Measurements from ENCODE around the gene JADE2.
"Not testable (repeated sequence)": the region's sequence is repeated elsewhere in the genome, so short reads cannot be mapped to it uniquely, and the experiment has no call there.

JADE2 gene

DNA sequence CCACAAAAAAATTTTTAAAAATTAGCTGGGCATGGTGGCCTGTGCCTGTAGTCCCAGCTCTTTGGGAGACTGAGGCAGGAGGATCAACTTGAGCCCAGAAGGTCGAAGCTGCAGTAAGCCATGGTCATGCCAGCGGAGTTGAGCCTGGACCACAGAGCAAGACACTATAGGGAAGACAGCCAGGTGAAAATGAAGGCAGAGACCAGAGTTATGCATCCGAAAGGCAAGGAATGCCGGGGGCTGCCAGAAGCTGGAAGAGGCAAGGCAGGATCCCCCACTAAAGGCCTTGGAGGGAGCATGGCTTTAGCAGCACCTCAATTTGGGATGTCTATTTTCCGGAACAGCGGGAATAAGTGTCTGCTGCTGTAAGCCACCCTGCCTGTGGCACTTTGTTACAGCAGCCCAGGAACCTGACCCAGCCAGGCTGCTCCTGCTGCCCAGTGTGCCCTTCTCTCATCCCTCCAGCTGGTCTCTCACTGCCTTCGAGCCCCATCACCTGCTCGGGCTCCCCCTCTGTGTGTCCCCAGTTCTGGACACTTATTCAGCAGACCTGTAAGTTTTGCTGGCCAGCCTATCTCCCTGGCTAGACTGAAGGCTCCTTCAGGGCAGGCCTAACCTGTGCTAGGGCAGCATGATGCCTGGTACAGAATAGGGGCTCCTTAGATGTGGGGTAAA, 16.8 kb upstream of the JADE2 start:
- no peak for DNase-seq

DNA sequence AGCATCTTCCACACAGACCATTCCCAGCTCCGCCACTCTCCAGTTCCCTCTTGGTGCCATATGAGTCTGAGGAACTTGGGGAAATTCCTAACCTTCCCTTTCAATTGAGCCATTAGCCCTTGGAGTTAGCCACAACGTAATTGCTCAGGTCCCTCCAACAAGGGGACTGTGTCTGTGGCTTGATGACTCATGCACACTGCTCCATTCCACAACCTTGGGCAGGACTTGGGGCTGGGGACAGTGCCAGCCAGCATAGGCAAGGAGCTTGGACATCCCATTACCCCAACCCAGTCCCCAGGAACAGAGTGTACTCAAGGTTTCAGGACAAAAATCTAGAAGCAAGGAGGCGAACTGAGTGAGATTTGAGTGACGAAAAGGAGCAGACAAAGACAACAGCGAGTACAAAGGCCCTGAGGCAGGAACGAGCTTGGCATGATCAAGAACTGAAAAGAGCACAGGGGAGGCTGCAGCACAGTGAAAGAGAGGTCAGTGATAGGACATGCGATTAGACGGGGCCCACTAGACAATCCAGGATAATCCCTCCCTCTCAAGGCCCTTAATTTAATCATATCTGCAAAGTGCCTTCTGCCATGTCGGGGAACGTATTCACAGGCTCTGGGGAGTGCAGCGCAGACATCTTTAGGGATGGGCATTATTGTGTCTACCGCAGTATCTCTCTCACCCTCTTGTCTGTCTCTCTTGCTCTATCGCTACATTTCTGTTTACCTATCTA, 16.0 kb upstream of the JADE2 start:
- DNase-seq: no peak

DNA sequence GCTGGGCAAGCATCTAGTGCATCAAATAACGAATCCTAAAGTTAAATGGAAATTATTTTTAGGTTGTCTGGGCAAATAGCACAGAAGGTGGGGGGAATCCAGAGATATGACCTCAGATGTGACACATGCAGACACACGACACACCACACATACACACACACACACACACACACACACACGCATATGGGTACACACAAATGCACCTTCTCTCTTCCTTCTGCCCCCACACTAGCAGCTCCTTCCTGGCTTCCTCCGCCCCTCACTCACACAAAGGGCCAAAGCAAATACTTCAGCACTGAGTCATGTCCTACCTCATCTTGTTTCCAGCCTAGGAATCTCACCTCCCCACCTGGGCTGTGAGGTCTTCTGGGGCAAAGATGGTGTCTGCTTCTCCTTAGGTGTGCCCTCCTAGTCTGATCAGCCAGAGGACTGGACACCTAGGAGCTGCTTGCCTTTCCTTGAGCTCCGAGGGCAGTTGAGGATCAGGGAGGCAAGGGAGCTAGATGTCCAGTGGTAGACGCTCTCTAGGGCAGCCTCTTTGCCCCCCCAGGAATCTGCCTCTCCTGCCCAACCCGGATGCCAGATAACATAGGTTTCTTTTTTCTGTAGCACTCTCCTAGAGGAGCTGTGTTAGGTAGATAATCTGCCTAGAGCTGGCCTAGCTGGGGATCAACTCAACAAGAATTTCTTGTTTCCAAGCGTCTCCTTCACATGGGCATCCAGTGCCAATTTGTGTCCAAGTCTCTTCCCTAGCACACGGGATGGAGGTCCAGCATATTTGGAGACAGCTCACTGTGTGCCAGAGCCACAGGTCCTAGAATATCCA, 14.3 kb upstream of the JADE2 start:
- no peak for DNase-seq

DNA sequence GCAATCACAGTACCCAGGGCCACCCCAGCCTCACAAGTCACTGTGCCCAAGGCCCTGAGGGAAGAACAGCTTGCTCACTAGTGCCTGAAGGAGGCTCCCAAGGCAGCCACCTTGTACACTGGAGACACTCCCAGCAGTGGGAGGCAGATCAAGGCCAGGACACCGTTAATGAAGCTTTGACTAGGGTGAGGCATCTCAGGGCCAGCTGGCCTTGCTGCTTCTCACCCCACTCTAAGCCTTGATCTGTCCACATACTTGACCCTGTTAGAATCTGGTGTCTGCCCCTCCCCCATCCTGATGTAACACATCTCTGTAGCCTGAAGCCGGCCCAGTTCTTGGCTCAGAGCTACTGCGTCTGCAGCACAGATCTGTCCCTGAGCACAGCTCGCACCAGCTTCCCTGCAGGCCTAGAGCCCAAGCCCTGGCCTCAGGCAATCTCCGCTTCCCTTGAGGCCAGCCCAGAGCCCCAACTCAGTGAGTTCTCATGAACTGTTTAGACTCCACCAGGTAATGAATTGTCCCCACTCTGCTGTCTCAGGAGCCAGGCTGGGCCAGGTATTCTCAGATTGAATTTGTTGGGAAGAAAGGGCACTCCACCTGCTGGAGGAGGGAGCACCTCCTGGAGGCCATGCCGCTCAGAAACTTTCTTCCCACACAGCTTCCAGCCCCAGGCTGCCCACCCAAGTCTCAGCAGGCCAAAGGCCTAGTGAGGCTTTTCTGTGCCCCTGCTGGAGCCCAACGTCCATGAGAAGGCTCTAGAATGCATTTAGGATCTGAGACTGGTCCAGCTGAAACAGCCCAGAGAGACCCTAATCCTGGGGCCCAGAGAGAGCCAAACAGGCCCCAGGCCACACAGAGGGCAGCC, 13.4 kb upstream of the JADE2 start:
- no peak for DNase-seq

DNA sequence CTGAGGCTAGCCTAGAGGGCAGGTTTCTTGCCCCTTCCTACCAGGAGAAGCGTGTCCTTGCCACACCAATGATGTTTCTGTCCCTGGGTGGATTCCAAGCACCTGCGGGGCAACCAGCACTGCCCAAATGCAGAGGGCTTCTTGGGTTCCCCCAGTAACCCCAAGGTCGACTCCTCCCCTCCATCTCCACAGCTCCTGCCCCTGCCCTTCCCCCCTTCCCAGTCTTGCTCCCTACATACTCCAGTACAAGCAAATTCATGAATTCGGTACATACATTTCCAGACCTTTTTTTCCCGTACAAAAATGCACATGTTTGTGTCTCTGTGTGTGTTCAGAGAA, 12.8 kb upstream of the JADE2 start:
- DNase-seq: no peak

DNA sequence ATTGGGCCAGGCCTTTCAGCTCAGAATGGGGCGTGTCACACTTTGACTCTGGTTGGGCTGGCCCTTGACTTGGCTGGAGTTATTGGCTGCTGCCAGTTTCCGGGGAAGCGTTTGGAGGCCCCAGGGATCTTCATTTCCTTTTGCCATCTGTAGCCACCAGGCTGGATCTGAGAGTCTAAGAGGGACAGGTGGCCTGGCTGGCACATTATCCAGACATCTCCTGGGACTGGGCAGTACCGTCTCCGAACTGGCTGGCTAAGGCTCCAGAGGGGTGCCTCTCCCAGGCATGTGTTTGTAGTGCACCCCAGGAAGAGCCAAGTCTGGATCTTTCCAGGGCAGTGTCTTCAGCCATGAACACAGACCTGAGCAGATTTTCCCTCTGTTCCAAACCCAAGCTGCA, 9.7 kb upstream of the JADE2 start:
- DNase-seq: no peak

DNA sequence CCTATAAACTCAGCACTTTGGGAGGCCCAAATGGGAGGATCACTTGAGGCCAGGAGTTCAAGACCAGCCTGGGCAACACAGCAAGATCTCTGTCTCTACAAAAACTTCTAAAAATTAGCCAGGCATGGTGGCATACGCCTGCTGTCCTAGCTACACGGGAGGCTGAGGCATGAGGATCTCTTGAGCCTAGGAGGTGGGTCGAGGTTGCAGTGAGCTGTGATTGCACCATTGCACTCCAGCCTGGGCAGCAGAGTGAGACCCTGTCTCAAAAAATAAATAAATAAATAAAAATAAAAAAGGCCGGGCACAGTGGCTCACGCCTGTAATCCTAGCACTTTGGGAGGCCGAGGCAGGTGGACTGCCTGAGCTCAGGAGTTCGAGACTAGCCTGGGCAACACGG, 8.5 kb upstream of the JADE2 start:
- DNase-seq: not testable (repeated sequence)

DNA sequence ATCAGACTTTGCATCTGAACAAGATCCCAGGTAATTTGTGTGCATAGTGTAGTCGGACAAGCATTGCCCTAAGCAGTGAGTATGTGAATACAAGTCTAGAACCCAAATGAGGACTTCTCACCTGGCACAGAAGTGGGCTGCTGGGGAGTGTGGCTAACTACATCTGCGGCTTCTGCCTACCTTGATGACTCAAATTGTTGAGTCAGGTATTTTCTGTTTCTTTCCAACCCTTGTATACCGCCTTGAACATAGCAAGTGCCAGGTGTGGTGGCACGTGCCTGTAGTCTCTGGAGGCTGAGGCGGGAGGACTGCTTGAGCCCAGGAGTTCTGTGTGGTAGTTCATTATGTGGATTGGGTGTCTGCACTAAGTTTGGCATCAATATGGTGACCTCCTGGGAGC, 7.9 kb upstream of the JADE2 start:
- no peak for DNase-seq

DNA sequence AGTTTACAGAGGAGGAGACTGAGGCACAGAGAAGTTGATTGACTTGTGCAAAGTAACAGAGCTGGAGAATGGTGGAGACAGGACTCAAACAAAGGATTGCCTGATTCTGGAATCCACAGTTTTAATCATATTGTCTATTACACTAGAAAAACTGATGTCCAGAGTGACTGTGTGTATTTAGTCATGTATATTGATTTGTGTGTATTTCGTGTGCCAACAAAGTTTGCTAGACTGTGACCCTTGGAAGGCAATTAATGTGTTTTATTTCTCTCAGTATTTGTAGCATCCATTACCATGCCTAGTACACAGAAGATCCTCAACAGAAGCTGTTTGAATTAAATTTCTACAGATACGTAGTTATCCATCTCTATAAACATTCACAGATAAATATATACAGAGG, 5.5 kb upstream of the JADE2 start:
- no peak for DNase-seq

DNA sequence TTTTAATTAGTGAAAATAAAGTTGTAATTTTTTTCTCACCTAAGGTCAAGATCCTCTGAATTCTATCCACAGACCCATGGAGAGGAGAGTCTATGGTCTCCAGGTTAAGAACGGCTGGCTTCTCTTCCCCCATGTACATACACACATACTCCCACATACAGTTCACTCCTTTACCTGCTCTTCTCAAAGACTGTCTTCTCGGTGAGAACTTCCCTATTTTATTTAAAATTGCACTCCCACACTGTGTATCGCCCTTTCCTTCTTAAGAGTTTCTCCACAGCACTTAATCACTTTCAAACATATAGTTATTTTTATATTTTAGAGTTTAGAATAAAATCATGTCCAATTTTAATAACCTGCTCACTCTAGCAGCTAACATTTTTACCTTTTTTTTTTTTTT, 3.6 kb upstream of the JADE2 start:
- no peak for DNase-seq

DNA sequence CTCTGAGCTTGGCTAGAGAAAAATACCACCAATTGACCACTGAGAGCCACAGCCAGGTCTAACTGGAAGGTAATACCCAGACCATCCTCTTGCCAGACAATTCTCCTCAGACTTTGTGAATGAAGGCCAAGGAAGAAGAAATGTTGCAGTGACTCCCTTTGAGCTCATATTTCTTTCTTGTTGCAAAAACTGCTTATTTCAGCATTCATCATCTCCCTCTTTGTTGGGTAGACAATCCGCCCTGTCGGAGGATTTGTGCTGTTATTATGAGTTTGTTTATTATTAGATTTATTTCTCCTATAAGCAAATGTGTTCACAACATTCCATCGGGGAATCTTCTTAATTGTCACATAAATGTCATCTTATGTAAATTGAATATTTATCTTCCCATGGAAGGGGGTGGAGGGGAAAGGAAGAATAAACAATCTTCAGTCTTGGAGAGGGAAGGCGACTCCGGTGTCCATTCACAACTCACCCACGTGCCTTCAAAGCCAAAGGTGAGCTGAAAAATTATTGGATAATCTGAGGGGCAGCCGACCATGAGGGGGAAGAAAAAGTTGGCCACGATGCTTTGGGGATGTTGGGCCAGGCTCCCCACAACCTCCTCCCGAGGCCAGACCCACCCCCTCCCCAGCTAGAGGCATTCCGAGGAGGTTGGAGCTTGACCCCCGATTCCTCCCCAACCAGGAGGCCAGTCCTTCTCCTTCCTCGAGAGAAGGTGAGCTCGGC, 1.8 kb upstream of the JADE2 start:
- no peak for DNase-seq

DNA sequence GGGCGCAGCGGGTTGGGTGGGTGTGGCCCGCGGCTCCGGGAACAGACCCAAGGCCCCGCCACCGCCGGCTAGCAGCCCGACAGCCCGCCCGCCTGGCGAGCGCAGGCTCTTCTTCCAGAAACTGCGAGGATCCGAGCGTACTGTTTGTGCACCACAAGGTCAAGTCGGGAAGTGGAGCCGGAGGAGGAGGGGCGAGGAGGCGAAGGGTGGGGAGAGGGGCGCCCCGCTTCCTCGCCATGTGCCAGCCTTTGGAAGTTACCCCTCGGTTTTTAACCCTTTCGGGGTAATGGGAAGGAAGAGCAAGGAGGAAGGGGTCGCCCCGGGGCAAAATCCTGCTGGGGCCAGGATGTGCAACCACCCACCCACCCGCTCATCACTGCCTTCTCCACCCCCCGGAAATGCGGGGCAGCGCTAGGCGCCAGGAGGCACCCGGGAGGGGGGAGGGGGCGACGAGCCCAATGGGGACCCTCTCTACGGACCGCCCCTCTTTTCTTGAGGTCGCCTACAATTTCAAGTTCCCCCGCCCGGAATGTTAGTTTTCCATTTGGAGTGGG, 1.1 kb upstream of the JADE2 start:
- DNase-seq: peak; percentile 9

DNA sequence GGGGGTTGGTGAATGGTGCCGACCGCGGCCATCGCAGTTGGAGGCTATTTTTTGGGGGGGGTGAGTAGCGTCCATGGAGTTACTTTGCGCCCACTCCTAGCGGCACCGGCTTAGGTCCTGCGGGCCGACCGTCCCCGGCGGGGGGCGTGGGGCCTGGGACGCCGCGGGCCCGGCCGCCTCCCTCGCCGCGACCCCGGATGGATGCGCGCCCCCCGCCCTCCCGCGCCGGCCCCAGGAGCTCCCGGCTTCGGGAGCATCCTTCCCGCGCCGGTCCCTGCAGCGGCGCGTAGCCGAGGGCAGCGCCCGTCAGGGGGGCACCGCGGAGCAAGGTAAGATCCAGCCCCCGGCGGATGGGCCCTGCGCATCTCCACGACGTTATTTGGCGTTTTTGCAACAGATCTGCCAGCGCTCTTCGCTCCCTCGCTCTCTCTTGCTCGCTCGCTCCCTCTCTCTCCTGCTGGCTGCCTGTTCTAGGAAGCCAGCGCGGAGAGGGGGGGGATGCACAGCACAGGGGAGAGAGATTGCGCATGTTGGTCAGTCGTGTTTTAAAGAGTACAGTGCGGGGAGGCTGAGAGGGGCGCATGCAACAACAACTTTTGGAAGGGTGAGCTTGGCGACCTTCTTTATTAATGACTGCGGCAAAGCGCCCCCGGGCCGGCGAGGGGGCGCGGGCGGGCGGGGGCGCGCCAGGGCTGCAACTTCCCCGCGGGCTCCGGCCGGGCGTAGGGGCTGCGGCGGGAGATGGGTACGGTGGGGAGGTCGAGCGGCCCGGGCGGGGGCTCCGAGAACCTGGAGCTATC, 413 bp downstream of the JADE2 start:
- peak in 1 of 2 experiments; percentile 26 for DNase-seq

DNA sequence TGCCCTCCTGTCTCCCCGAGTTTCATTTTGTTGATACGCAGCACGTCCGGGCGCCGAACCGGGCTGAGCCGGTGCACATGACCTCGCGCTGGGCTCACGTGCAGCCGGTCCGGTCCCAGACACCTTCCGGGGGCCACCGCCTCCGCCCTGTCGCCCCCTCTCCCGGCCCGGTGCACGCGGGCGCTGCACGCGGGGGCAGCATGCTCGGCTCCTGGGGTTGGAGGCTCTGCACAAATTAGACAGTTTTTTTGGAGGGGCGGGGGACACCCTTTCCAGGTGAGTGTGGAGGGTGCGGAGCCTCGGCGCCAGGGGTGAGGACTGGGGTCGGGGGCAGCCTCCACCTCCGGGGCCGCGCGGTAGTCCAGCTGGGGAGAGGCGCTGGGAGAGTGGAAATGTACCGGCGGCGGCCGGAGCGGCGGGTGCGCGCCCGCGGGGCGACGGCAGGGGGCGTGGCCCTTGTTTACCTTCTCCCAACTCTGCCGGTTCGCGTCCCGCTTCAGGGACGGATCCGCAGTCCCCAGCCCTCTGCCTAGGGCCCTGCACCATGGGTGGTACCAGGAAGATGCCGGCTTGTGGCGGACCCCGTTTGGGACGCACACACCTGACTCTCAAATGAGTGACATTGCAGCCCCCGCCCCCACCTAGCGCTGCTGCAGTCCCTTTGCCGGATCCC, 1.1 kb downstream of the JADE2 start:
- peak; percentile 42 to 51 for DNase-seq

DNA sequence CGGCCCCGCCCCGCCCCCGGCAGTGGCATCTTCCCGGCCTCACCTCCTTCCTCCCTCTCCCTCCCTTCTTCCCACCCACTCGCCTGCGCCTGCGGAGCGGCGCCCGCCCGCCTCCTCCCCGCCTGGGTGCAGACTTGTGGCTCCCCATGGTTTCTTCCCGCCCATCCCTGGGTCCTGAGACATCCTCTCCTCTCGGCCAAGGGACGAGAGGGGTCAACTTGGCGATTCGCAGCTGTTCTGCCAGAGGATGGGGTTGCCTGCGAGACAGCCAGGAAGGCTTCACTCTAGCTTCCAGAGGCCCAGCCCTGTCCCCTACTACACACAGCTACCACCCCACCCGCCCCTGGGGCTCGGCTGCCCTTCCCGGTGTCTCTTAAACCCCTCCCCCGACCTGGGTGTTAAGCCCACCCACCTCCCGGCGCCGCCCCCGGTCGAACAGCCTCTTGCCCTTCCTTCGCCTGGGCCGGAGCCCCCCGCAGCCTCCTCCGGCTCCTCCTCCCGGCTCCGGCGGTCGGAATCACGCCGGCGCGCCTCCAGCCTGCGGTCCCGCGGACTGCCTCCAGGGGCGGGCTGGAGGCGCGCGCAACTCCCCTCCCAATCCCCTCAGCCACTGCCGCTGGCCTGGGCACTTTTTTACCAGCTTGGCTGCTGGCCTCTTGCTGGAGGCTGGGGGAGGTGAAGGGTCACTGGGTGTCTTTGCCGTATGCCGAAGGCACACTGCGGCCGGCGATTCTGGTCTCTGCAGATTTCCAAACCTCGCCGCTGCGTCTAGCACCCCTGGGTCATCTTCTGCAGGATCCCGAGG, 1.9 kb downstream of the JADE2 start:
- peak; percentile 69 to 72 for DNase-seq

DNA sequence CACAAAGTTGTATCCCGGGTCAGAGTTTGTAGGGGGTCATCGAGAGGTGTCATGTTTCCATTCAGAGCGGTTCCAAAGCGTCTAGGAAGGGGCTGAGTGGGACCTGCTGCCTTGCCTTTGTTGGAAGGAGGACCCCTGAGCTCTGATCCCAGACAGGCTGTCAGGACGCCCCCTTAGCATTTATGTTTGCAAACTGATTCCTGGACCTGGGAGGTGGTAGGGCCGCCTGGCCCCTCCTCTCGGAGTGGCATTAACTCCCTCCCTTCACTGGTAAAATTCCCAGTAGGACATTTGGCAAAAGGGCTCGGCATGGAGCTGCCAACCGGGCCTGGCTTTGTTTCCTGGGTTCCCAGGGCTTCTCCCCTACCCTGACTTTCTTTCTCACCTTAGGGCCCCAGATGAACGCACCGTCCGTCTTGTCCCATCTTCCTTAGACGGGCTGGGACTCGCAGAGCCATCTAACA, 2.5 kb downstream of the JADE2 start:
- DNase-seq: no peak

DNA sequence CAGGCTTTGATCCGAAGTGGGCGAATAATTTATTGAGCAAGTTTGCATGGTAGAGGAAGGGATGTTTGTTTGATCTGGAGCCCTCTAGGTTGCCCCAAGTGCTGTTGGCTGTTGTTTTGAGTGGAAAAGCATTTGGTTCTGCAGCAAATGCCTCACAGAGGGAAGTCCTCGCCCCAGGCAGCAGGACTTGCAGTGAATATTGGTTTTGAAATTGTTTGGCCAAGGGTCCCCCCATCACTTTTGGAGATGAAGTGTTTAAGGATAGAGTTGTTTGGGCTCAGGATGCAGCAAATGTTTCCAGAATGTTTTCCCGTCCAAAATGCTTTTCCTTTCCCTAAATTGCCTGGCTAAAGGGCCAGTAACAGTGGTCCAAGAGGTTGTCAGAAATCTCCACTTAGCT, 3.1 kb downstream of the JADE2 start:
- no peak for DNase-seq

DNA sequence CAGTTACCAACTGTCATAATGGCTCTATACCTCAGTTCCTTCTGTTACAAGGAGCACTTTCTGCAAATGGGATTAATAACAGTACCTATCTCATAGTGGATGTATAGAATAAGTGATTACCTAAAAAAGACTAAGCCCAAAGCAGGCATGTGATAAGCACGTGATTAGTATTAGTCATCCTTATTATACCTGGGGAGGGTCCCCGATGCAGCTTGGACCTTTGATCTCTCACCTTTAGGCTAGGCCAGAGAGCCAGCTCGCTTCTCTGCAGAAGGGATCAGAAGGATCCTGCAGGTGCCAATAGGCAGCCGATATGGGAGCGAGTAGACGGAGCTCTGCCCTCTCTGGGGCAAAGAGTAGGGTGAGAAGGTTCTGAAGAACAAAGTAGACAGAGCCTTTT, 4.0 kb downstream of the JADE2 start:
- no peak for DNase-seq

DNA sequence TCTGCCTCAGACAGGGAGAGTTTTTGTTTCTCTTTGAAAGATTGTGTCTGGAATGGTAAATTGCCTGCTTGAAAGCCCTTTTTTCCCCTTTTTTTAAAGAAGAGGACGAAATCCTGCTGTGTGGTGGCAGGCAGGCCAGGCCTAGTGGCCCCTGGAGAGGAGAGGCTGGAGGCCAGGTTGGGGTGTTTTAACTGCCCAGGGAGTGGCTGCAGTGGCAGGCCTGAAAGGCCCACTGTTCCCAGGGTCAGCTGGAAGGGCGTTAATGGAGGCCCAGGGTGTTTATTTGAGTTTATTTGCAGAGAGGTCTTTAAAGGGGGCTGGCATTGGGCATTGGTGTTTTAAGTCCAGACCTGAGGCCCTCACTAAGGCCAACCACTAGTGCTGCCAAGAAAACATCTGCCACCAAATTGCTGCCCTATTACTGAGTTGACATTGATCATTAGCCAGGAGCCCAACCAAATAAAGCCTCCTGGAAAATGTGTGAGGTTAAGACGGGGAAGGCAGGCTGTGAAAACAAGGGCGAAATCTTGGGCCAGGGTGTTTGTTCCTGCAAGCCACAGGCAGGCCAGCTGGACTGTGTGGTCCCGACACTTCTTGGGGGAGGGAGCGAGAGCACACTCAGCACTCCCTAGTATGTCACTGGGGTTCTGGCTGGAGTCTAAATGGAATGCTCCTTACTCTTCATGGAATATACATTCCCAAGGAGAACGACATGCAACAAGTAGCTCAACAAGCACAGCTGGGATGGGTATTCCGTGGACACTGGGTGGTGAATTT, 5.0 kb downstream of the JADE2 start:
- DNase-seq: no peak
